ENCODE data around the gene BAG1. TPM values are rescaled to one million over a fixed set of nuclear protein-coding genes. Genes with fewer than 3 reads are reported as not detected.

The BAG1 gene
- total and polyA plus RNA-seq, 2 of the 13 experiments (the other 11 are each of a cell fraction or from before 2014, with no cell fraction given), result 23.1 to 59.5 TPM

- TF ChIP-seq HNF1A (IDR thresholded peaks at IDR 0.05; ENCODE audit: low read depth) (peak; percentile 28; the same call in 1 of the 2 replicates), HNF1A (CRISPR knock-in tag; IDR thresholded peaks at IDR 0.05; ENCODE audit: borderline replicate concordance) (peak; percentile 62; the same call in 1 of the 2 replicates), PPARG (CRISPR knock-in tag; conservative IDR thresholded peaks at IDR 0.05) (no peak), AHR (CRISPR knock-in tag; IDR thresholded peaks at IDR 0.05) (no peak), ZC3H13 (CRISPR knock-in tag; IDR thresholded peaks at IDR 0.05) (peak; percentile 51; the same call in 1 of the 2 replicates), ZNF567 (CRISPR knock-in tag; IDR thresholded peaks at IDR 0.05; ENCODE audit: borderline replicate concordance) (no peak), ZNF770 (CRISPR knock-in tag; IDR thresholded peaks at IDR 0.05) (no peak), SCMH1 (CRISPR knock-in tag; IDR thresholded peaks at IDR 0.05; ENCODE audit: borderline replicate concordance) (no peak), MYPOP (CRISPR knock-in tag; IDR thresholded peaks at IDR 0.05) (peak; percentile 56; the same call in 1 of the 2 replicates), HDAC2 (CRISPR knock-in tag; IDR thresholded peaks at IDR 0.05) (peak; percentile 89), KLF16 (CRISPR knock-in tag; IDR thresholded peaks at IDR 0.05) (peak in 1 of 2 experiments; percentile 90; a peak in 2 of 4 replicates), ZNF282 (IDR thresholded peaks at IDR 0.05; ENCODE audit: partially characterized antibody) (no peak), ZNF280B (CRISPR knock-in tag; IDR thresholded peaks at IDR 0.05; ENCODE audit: borderline replicate concordance) (peak; percentile 98), ZNF777 (CRISPR knock-in tag; IDR thresholded peaks at IDR 0.05) (peak; percentile 83), ZNF879 (CRISPR knock-in tag; IDR thresholded peaks at IDR 0.05) (no peak), ZNF580 (CRISPR knock-in tag; IDR thresholded peaks at IDR 0.05; ENCODE audit: borderline replicate concordance, low read depth) (peak; percentile 94), ISX (CRISPR knock-in tag; conservative IDR thresholded peaks at IDR 0.05) (0 out of 2 replicates have a peak, but pooled peaks have one; percentile 31), CHCHD3 (CRISPR knock-in tag; IDR thresholded peaks at IDR 0.05) (0 out of 2 replicates have a peak, but pooled peaks have one; percentile 29), MAZ (IDR thresholded peaks at IDR 0.05; ENCODE audit: borderline replicate concordance, low read depth, low read length) (peak; percentile 94), MAZ (CRISPR knock-in tag; IDR thresholded peaks at IDR 0.05; ENCODE audit: low read depth) (peak; percentile 82)
Measured at GRCh38 chr9:33290247-33291030, 25.9 kb upstream of the BAG1 start, which contains the start of gene NFX1 (continued).

Measured in HepG2 (cell line).